ENCODE data around the gene IL1RN. TPM values are rescaled to one million over a fixed set of nuclear protein-coding genes. Genes with fewer than 3 reads are reported as not detected.

The IL1RN gene
- total and polyA plus RNA-seq, 2 of the 4 experiments (the other 2 are of a cell fraction) = not detected

DNA sequence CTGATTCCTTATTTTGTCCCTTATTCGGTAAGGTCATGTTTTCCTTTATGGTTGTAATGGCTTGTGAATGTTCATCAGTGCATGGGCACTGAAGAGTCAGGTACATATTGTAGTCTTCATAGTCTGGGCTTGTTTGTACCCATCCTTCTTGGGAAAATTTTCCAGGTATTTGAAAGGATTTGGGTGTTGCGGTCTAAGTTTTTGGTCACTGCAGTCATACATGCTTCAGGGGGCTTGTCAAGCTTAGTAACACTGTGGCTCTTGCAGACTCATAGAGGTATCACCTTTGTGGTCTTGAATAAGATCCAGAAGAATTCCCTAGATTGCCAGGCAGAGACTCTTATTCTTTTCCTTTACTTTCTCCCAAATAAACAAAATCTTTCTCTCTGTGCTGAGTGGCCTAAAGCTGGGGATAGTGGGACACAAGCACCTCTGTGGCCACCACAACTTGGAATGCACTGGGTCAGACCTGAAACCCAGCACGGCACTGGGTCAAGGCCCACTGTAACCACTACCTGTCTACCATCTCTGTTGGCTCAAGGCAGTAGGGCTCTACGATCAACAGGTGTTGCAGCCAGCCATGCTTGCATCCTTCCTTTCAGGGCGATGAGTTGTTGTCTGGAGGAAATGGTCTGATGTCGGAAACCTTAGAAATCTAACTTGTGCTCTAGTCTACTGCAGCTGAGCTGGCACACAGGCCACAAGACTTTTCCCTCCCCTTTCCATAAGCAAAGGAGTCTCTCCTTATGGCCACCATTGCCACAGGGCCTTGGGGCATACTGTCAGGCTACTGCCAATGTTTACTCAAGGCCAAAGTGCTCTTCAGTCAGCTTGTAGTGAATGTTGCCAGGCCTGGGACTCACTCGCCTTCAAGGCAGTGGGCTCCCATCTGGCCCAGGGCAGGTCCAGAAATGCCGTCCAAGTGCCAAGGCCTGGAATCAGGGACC is 21.5 kb downstream of the IL1RN start (continued):
- TF ChIP-seq BHLHE40 (IDR thresholded peaks at IDR 0.05; ENCODE audit: low read depth, low read length) = no peak

DNA sequence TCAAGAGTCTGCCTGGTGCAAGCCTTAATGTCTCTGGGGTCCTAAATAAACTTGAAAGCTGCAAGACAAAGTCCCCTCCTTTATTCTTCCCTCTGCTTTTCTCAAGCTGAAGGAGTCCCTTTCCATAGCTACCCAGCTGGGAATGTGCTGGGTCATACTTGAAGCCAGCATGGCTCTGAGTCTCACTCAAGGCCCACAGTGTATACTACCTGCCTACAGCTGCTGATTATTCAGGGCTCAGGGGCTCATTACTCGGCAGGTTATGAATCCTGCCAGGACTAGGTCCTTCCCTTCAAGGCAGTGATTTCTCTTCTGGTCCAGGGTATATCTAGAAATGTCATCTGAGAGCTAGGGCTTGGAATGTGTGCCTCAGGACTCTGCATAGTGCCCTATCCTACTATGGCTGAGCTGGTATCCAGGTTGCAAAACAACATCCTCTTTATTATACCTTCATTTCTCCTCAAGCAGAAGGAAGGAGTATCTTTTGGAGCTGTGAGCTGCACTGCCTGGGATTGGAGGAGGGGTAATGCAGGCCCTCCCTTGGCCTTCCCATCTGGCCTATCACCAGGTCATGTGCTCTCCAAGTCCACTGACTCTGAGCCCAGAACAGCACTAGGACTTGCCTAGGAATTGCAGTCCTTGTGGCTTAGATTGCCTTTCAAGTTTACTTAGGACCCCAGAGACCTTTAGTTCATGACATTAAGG is 22.3 kb downstream of the IL1RN start:
- Histone ChIP-seq H3K79me1 (ENCODE audit: low read depth in 1 of 2, low read length in 2 of 2) (no peaks in the 10 kb centered on the region), H3K4me2 (ENCODE audit: low read depth, low read length) (no peak overlapping the region), H4K91ac (ENCODE audit: insufficient read depth, low read depth, low read length) (no peak overlapping the region), H4K5ac (ENCODE audit: low read depth, low read length) (no peak overlapping the region), H3K27me3 (ENCODE audit: control insufficient read depth, insufficient read depth, low read length) (peaks cover 4% of the 10 kb centered on the region), H3K56ac (ENCODE audit: extremely low read depth, insufficient read depth, low read length) (no peak overlapping the region), H4K20me1 (ENCODE audit: insufficient read depth, low read length) (no peaks in the 10 kb centered on the region), H3K9me3 (ENCODE audit: control insufficient read depth, insufficient read depth, low read length) (no peaks in the 10 kb centered on the region), H2AK9ac (replicated peaks; ENCODE audit: low read depth, low read length, poor library complexity) (no peak overlapping the region), H3K9ac (ENCODE audit: low read depth, low read length) (no peak overlapping the region), H3K9me1 (ENCODE audit: insufficient read depth, low read length) (no peaks in the 10 kb centered on the region), H2BK5ac (ENCODE audit: low read depth, low read length, poor library complexity, severe bottlenecking) (no peak overlapping the region), H3K27ac (ENCODE audit: insufficient read depth, low read length) (no peak overlapping the region), H2AK5ac (ENCODE audit: low read depth, low read length) (no peak overlapping the region), H2AFZ (replicated peaks; ENCODE audit: low read length, poor library complexity) (no peak overlapping the region), H2BK20ac (ENCODE audit: low read depth, low read length) (no peak overlapping the region), H2BK120ac (ENCODE audit: low read depth, low read length) (no peak overlapping the region), H3K23ac (ENCODE audit: low read depth, low read length) (no peak overlapping the region), H4K8ac (ENCODE audit: low read depth in 2 of 2, low read length in 2 of 2) (no peak overlapping the region), H3K4me1 (ENCODE audit: control insufficient read depth, insufficient read depth, low read length) (no peaks in the 10 kb centered on the region), H3K36me3 (ENCODE audit: control insufficient read depth, insufficient read depth, low read length) (no peaks in the 10 kb centered on the region), H3K18ac (ENCODE audit: low read depth, low read length) (no peak overlapping the region), H3K4me3 (ENCODE audit: insufficient read depth, low read depth, low read length) (no peak overlapping the region), H2BK15ac (ENCODE audit: low read depth, low read length) (no peak overlapping the region), H3K14ac (replicated peaks; ENCODE audit: low read depth, low read length) (no peak overlapping the region), H3K4ac (ENCODE audit: low read depth, low read length) (no peak overlapping the region)
- CTCF ChIA-PET = interaction anchor here (0.7 kb wide), 1 partner anchor 11 kb away, joined by 5 read pairs; no protein-coding TSS in a partner anchor
- in situ Hi-C loops (cut with MboI; ENCODE audit: low sequenced_read_pairs) = no loop called here
- WGBS, 2 experiments (ENCODE audit: extremely low coverage in 2 of 2, insufficient read length in 1 of 2) = no CpG with 5 or more reads among the region's 1 CpG
- intact Hi-C loops (cut with micrococcal nuclease) = no loop called here
- POLR2A ChIA-PET (ENCODE audit: unreplicated experiment) = no interaction called here
- BruUV-seq (replicated peaks) = no TSS peak
- dilution Hi-C loops (cut with HindIII; ENCODE audit: low sequenced_read_pairs, unreplicated experiment) = no loop called here
- ATAC-seq (ENCODE audit: low read depth) = no peak
- DNase-seq = no peak
- TF ChIP-seq MXI1 (IDR thresholded peaks at IDR 0.05; ENCODE audit: borderline replicate concordance, low read depth, low read length) = no peak
- no peak for TF ChIP-seq NFE2L2 (IDR thresholded peaks at IDR 0.05; ENCODE audit: low read depth, low read length)
- TF ChIP-seq CEBPB (IDR thresholded peaks at IDR 0.05; ENCODE audit: low read depth, low read length) = no peak
- no peak for TF ChIP-seq MAFK (IDR thresholded peaks at IDR 0.05; ENCODE audit: low read depth, low read length)
- TF ChIP-seq POLR2A (IDR thresholded peaks at IDR 0.05; ENCODE audit: low read depth, low read length) = no peak
- TF ChIP-seq ELK1 (IDR thresholded peaks at IDR 0.05; ENCODE audit: borderline replicate concordance, low read depth, low read length) = no peak
- no peak for TF ChIP-seq RCOR1 (IDR thresholded peaks at IDR 0.05; ENCODE audit: insufficient replicate concordance, low read length)
- TF ChIP-seq CHD1 (IDR thresholded peaks at IDR 0.05; ENCODE audit: low read depth, low read length) = no peak
- no peak for TF ChIP-seq MAZ (IDR thresholded peaks at IDR 0.05; ENCODE audit: borderline replicate concordance, low read depth, low read length)
- TF ChIP-seq RAD21 (IDR thresholded peaks at IDR 0.05; ENCODE audit: low read length) = no peak
- no peak for TF ChIP-seq FOS (IDR thresholded peaks at IDR 0.05; ENCODE audit: low read depth, low read length)
- TF ChIP-seq, protein P1, sequence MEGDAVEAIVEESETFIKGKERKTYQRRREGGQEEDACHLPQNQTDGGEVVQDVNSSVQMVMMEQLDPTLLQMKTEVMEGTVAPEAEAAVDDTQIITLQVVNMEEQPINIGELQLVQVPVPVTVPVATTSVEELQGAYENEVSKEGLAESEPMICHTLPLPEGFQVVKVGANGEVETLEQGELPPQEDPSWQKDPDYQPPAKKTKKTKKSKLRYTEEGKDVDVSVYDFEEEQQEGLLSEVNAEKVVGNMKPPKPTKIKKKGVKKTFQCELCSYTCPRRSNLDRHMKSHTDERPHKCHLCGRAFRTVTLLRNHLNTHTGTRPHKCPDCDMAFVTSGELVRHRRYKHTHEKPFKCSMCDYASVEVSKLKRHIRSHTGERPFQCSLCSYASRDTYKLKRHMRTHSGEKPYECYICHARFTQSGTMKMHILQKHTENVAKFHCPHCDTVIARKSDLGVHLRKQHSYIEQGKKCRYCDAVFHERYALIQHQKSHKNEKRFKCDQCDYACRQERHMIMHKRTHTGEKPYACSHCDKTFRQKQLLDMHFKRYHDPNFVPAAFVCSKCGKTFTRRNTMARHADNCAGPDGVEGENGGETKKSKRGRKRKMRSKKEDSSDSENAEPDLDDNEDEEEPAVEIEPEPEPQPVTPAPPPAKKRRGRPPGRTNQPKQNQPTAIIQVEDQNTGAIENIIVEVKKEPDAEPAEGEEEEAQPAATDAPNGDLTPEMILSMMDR (conservative IDR thresholded peaks at IDR 0.05; ENCODE audit: low read depth, low read length) = no peak

Measured in IMR-90 (cell line).